ENCODE results near the gene SPEN.

The SPEN gene

DNA sequence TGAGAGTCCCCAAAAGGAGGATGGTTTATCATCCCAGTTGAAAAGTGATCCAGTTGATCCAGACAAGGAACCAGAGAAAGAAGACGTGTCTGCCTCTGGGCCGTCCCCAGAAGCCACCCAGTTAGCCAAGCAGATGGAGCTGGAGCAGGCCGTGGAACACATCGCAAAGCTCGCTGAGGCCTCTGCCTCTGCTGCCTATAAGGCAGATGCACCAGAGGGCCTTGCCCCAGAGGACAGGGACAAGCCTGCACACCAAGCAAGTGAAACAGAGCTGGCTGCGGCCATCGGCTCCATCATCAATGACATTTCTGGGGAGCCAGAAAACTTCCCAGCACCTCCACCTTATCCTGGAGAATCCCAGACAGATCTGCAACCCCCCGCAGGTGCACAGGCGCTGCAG is 85.1 kb downstream of the SPEN start:
- FAIRE-seq, result no peak
- no peak for DNase-seq (ENCODE audit: insufficient read length, low spot score)

GRCh38 chr1:15933684-15934083 is 86.2 kb downstream of the SPEN start:
- FAIRE-seq, result no peak

GRCh38 chr1:15934211-15935055 is 86.9 kb downstream of the SPEN start:
- DNase-seq (ENCODE audit: insufficient read length, low spot score), result no peak
- FAIRE-seq, result no peak

More at GRCh38 chr1:15933684-15934083, 86.2 kb downstream of the SPEN start:
- no peak for DNase-seq (ENCODE audit: insufficient read length, low spot score)

DNA sequence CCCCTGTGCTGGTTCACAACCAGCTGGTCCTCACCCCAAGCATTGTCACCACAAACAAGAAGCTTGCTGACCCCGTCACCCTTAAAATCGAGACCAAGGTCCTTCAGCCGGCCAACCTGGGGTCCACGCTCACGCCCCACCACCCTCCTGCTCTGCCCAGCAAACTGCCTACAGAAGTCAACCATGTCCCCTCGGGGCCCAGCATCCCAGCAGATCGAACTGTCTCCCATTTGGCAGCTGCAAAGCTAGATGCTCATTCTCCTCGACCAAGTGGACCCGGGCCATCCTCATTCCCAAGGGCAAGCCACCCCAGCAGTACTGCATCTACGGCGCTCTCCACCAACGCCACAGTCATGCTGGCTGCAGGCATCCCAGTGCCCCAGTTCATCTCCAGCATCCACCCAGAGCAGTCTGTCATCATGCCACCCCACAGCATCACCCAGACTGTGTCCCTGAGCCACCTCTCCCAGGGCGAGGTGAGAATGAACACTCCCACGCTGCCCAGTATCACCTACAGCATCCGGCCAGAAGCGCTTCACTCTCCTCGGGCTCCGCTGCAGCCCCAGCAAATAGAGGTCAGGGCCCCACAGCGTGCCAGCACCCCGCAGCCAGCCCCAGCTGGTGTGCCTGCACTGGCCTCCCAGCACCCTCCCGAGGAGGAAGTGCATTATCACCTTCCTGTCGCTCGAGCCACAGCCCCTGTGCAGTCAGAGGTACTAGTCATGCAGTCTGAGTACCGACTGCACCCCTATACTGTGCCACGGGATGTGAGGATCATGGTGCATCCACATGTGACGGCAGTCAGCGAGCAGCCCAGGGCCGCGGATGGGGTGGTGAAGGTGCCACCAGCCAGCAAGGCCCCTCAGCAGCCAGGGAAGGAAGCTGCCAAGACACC is 87.8 kb downstream of the SPEN start:
- DNase-seq (ENCODE audit: insufficient read length, low spot score) (no peak), FAIRE-seq (no peak)

DNA sequence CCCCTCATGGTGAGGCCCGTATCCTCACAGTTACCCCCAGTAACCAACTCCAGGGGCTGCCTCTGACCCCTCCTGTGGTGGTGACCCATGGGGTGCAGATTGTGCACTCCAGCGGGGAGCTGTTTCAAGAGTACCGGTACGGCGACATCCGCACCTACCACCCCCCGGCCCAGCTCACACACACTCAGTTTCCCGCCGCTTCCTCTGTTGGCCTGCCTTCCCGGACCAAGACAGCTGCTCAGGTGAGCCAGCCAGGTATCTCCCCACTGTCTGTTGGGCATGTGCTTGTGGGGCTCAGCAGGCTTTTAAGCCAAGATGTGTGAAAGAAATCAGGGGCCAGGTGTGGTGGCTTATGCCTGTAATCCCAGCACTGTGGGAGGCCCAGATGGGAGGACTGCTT is 88.5 kb downstream of the SPEN start:
- FAIRE-seq, result no peak
- no peak for DNase-seq (ENCODE audit: insufficient read length, low spot score)

DNA sequence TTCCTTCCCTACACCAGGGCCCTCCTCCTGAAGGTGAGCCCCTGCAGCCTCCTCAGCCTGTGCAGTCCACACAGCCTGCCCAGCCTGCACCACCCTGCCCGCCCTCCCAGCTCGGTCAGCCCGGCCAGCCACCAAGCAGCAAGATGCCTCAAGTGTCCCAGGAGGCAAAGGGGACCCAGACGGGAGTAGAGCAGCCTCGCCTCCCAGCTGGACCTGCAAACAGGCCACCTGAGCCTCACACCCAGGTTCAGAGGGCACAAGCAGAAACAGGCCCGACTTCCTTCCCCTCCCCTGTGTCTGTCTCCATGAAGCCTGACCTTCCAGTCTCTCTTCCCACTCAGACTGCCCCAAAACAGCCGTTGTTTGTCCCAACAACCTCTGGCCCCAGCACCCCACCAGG is 89.6 kb downstream of the SPEN start:
- FAIRE-seq, result no peak
- DNase-seq (ENCODE audit: insufficient read length, low spot score), result no peak

DNA sequence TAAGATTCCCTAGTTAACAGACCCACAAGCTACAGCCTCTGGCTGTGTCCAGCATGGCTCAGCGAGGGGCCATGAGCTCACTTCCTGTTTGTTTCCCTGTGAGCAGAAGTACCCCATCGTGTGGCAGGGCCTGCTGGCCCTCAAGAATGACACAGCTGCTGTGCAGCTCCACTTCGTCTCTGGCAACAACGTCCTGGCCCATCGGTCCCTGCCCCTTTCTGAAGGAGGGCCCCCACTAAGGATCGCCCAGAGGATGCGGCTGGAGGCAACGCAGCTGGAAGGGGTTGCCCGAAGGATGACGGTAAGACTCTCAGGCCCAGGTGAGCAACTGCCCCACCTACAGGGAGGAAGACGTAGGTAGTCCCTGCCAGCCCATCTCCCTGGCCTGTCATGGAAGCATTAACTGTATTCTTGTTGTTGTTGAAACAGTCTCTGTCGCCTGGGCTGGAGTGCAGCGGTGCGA is 90.2 kb downstream of the SPEN start:
- FAIRE-seq (no peak), DNase-seq (ENCODE audit: insufficient read length, low spot score) (no peak)

DNA sequence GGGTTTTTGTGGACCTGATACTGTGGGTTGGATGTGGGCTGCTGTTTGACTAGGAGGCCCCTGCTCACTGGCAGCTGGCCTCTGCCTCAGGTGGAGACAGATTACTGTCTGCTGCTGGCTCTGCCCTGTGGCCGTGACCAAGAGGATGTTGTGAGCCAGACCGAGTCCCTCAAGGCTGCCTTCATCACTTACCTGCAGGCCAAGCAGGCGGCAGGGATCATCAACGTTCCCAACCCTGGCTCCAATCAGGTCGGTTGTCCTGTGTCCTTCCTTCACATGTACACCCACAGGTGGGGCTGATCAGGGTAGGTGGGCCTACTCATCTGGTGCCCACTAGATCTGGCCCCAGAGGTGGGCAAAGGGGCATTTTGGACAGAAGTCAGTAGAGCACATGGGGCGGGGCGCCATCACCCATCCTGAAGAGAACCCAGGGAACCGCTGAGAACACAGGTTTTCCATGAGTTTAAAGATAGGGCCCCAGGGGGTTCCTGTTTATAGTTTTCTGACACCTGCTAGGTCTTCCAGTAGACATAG is 91.2 kb downstream of the SPEN start:
- FAIRE-seq (no peak), DNase-seq (ENCODE audit: insufficient read length, low spot score) (no peak)

DNA sequence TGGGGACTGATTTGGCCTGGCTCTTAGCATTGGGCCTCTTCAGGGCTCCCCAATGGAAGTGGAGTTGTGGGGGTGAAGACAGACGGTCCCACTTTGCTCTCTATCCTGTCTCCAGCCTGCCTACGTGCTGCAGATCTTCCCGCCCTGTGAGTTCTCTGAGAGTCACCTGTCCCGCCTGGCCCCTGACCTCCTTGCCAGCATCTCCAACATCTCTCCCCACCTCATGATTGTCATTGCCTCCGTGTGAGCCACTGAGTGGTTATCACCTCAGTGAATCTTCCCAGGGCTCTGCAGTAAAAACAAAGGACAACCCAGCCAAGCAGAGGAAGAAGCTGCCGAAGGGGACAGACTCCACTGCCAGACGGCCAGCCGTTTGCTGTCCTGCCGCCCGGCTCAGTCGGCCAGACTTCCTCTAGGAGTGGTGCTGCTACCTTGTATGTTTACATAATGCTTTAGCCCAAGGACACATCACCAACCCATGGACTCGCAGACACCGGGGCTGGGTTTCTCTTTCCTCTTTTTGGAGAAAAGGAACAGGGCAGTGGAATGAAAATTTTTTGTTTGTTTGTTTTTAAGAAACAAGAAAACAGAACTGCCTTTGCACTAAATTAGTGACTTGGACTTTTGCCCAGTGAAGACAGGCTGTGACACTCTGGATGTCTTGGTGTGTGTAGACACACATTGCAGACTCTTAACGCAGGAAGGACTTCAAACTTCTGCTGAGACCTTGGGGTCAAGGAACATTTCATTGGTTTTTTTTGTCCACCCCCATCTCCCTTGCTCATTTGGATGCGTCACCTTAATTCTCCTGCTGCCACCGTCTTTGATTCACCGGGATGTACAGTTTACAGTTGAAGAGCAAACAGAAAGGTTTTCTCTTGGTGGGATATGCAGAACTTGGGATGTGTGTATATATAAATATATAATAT is 91.9 kb downstream of the SPEN start:
- FAIRE-seq (no peak), DNase-seq (ENCODE audit: insufficient read length, low spot score) (no peak)

- DNase-seq (ENCODE audit: insufficient read length, low spot score), result no peak
Measured at GRCh38 chr1:15940110-15941043, 92.9 kb downstream of the SPEN start.

DNA sequence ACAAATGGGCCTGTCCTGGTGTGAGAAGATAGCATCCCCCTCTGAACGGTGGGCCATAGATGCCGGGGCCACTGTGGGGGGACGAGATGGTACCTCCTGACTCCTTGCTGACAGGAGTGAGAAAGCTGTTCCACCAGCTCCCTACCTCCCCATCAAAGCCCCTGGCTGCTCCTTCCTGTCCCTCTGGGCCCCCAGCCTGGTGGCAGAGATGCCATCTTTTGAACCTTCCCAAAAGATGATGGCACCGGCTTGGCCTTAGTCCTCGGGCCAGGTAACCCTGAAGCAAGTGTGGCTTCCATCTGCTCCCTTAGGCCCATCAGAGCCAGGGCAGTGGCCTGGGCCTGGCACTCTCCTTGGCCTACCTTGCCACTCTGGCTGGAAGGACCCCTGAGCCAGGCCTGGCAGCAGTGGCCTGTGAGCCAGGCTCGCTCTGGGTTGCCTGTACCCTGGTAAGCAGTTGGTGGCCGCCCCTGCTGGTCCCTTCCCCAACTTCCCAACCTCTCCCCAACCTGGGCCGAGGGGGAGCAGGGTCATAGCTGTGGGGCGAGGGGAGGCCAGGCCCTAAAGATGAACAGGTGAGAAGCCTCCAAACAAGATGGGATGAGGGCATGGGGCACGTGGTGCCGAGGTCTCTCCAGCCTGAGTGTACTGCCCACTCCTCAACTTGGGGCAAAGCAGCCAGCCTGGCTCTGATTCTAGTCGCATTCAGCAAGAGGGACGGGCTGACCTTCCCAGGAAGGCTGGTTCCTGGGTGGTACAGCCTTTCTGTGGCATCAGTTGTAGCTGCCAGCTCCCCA is 93.7 kb downstream of the SPEN start:
- FAIRE-seq (no peak), DNase-seq (ENCODE audit: insufficient read length, low spot score) (no peak)

More at GRCh38 chr1:15940110-15941043, 92.9 kb downstream of the SPEN start:
- no peak for FAIRE-seq

GRCh38 chr1:15941899-15942660 is 94.6 kb downstream of the SPEN start:
- DNase-seq (ENCODE audit: insufficient read length, low spot score), result no peak
- no peak for FAIRE-seq

- no peak for DNase-seq (ENCODE audit: insufficient read length, low spot score)
- no peak for FAIRE-seq
Measured at GRCh38 chr1:15942661-15943327, 95.3 kb downstream of the SPEN start.

DNA sequence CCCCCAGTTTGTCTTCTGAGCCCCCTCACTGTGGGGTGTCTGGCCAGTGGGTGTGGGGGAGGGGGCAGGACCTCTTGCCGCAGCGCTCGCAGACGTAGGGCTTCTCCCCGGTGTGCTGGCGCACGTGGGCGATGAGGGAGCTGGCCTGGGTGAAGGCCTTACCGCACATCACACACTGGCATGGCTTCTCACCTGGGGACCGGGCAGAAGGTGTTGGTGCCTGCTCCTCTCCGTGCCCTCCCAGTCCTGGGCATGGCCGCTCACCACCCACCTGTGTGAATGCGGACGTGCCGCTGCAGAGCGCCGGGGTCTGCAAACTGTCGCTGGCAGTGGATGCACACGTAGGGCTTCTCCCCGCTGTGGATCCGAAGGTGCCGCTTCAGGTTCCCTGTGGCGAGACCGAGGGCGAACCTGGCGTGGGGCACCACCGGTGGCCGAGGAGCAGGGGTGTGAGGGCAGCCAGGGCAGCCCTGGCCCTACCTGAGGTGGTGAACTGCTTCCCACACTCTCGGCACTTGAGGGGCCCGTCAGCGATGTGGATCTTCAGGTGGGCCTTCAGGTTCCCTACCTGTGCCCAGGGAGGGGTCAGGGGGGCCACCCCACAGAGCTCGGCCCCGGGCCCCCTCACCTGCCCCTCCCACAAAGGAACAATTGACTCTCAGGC is 96.0 kb downstream of the SPEN start:
- FAIRE-seq (no peak), DNase-seq (ENCODE audit: insufficient read length, low spot score) (no peak)

- DNase-seq (ENCODE audit: insufficient read length, low spot score), result no peak
- FAIRE-seq, result no peak
Measured at GRCh38 chr1:15943992-15944307, 96.4 kb downstream of the SPEN start.

DNA sequence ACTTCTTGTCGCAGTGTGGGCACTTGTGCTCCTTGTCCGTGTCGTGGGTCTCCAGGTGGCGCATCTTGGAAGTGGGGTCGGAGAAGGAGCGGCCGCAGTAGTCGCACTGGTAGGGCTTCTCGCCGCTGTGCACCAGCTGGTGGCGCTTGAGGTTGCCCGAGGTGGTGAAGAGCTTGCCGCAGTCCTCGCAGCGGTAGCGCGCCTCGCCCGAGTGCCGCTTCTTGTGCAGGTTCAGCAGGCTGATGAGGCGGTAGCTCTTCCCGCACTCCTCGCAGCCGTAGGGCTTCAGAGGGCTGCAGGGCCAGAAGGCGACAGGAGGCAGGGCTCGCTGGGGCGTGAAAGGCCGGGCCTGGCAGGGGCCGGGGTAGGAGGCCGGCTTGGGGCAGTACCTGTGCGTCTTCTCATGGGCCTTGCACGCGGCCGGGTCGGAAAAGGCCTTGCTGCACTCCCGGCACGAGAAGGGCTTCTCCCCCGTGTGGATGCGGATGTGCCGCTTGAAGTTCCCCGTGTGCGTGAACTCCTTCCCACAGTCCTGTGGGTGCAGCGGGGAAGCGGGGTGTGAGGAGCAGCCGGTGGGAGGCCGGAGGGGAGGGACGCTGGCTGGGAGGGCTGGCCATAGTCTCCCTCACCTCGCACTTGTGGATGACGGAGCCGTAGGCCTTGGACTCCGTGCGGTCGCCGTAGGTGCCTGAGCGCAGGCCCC is 97.0 kb downstream of the SPEN start:
- FAIRE-seq (no peak), DNase-seq (ENCODE audit: insufficient read length, low spot score) (no peak)

All from HTR-8/SVneo (cell line).